WTC11 (cell line): ENCODE results near the gene COL4A2. TPM values are rescaled to one million over a fixed set of nuclear protein-coding genes. Genes with fewer than 3 reads are reported as not detected.

Experiments
- ATAC-seq: fragments of 200-7000 bp; cut with Tn5 transposase; 2 replicates; pipeline ENCODE4 v1.10.0; 2021; ENCODE audit warnings: mild to moderate bottlenecking, moderate library complexity
- CTCF ChIA-PET: fragments of 300-600 bp; sonication (Branson Sonifier 250); formaldehyde crosslinking; loops from one replicate; lab custom pipeline; 2021; ENCODE audit warnings: antibody characterized with exemption; lab: Charles Lee
- POLR2A ChIA-PET: fragments of 350-600 bp; sonication (Branson Sonifier 250); formaldehyde crosslinking; loops from one replicate; lab custom pipeline; 2021; ENCODE audit warnings: antibody characterized with exemption; lab: Charles Lee
- DNase-seq: peaks from one replicate; pipeline ENCODE4 v3.0.0; 2021; ENCODE audit warnings: low spot score
- H3K27ac Mint-ChIP-seq: 2 replicates; pipeline ENCODE4 v1.8.0; 2021; ENCODE audit warnings: mixed read lengths
- H3K27me3 Mint-ChIP-seq: 2 replicates; pipeline ENCODE4 v1.8.0; 2021; ENCODE audit warnings: low read depth, mild to moderate bottlenecking, moderate library complexity, mixed read lengths
- H3K36me3 Mint-ChIP-seq: 2 replicates; pipeline ENCODE4 v1.8.0; 2021; ENCODE audit warnings: mixed read lengths
- H3K4me1 Mint-ChIP-seq: 2 replicates; pipeline ENCODE4 v1.8.0; 2022; ENCODE audit warnings: mixed read lengths
- H3K4me3 Mint-ChIP-seq: 2 replicates; pipeline ENCODE4 v1.8.0; 2021; ENCODE audit warnings: mild to moderate bottlenecking, moderate library complexity, mixed read lengths
- H3K9me3 Mint-ChIP-seq: 2 replicates; pipeline ENCODE4 v1.8.0; 2021; ENCODE audit warnings: mixed read lengths
- ARID4B ChIP-seq: sonication (generic); formaldehyde crosslinking; IDR thresholded peaks from 2 replicates; pipeline ENCODE4 v1.8.0; 2023; ENCODE audit warnings: missing genetic modification reagents, mild to moderate bottlenecking, borderline replicate concordance
- ATF6 ChIP-seq: sonication (generic); formaldehyde crosslinking; IDR thresholded peaks from 2 replicates; pipeline ENCODE4 v1.8.1; 2023; ENCODE audit warnings: mild to moderate bottlenecking, missing genetic modification reagents
- EMX1 ChIP-seq: fragments of 250-450 bp; sonication (Bioruptor Pico); IDR thresholded peaks from 2 replicates; pipeline ENCODE4 v1.8.0; 2021; ENCODE audit warnings: mild to moderate bottlenecking
- ERG ChIP-seq: fragments of 250-450 bp; sonication (Bioruptor Pico); IDR thresholded peaks from 2 replicates; pipeline ENCODE4 v1.8.0; 2021; ENCODE audit warnings: mild to moderate bottlenecking
- ETV6 ChIP-seq: sonication (generic); formaldehyde crosslinking; IDR thresholded peaks from 2 replicates; pipeline ENCODE4 v1.8.1; 2022; ENCODE audit warnings: mild to moderate bottlenecking, missing genetic modification reagents
- GTF2I ChIP-seq: fragments of 250-450 bp; sonication (Bioruptor Pico); conservative IDR thresholded peaks from 2 replicates; pipeline ENCODE4 v1.4.0; 2021; ENCODE audit warnings: mild to moderate bottlenecking
- IRF2 ChIP-seq: sonication (generic); formaldehyde crosslinking; IDR thresholded peaks from 2 replicates; pipeline ENCODE4 v1.8.0; 2022; ENCODE audit warnings: low read depth, missing genetic modification reagents, borderline replicate concordance
- JAZF1 ChIP-seq: fragments of 250-450 bp; sonication (Bioruptor Pico); IDR thresholded peaks from 2 replicates; pipeline ENCODE4 v1.9.0; 2021; ENCODE audit warnings: moderate library complexity, mild to moderate bottlenecking, inconsistent platforms
- NR1H2 ChIP-seq: sonication (generic); formaldehyde crosslinking; IDR thresholded peaks from 2 replicates; pipeline ENCODE4 v1.9.0; 2021; ENCODE audit warnings: mild to moderate bottlenecking, moderate library complexity, missing genetic modification reagents
- OVOL2 ChIP-seq: fragments of 250-450 bp; sonication (Bioruptor Pico); IDR thresholded peaks from 2 replicates; pipeline ENCODE4 v1.9.0; 2021; ENCODE audit warnings: mild to moderate bottlenecking, borderline replicate concordance
- STAT6 ChIP-seq: sonication (generic); formaldehyde crosslinking; conservative IDR thresholded peaks from 2 replicates; pipeline ENCODE4 v1.8.1; 2023; ENCODE audit warnings: mild to moderate bottlenecking, low read depth, missing genetic modification reagents, moderate library complexity
- TEAD4 ChIP-seq: sonication (generic); formaldehyde crosslinking; IDR thresholded peaks from 2 replicates; pipeline ENCODE4 v1.8.0; 2022; ENCODE audit warnings: mild to moderate bottlenecking, missing genetic modification reagents
- ZNF263 ChIP-seq: sonication (generic); formaldehyde crosslinking; IDR thresholded peaks from 2 replicates; pipeline ENCODE4 v1.8.1; 2022; ENCODE audit warnings: low read depth, mild to moderate bottlenecking, moderate library complexity, missing genetic modification reagents
- ZNF281 ChIP-seq: sonication (generic); formaldehyde crosslinking; IDR thresholded peaks from 2 replicates; pipeline ENCODE4 v1.8.0; 2023; ENCODE audit warnings: mild to moderate bottlenecking, missing genetic modification reagents
- ZNF423 ChIP-seq: fragments of 250-450 bp; sonication (Bioruptor Pico); IDR thresholded peaks from 2 replicates; pipeline ENCODE4 v2.1.2; 2022; ENCODE audit warnings: mild to moderate bottlenecking, moderate library complexity
- ZNF532 ChIP-seq: fragments of 250-450 bp; sonication (Bioruptor Pico); IDR thresholded peaks from 2 replicates; pipeline ENCODE4 v1.9.0; 2021; ENCODE audit warnings: mild to moderate bottlenecking, borderline replicate concordance
- total RNA-seq: library from RNA; stranded (reverse); gene quantifications from 3 replicates; pipeline ENCODE4 v1.2.3, GENCODE V29; 2021

The COL4A2 gene
- total RNA-seq, 1 experiment from 2014 or later = 109 TPM

GRCh38 chr13:110528911-110529310, 221.8 kb downstream of the COL4A2 start (continued):
- TF ChIP-seq ARID4B = no peak
- TF ChIP-seq JAZF1 (CRISPR knock-in tag) = no peak
- no peak for TF ChIP-seq ZNF532 (CRISPR knock-in tag)
- TF ChIP-seq STAT6 (CRISPR knock-in tag) = no peak
- TF ChIP-seq EMX1 (CRISPR knock-in tag) = no peak
- TF ChIP-seq ERG (CRISPR knock-in tag) = no peak
- no peak for TF ChIP-seq ETV6 (CRISPR knock-in tag)
- TF ChIP-seq IRF2 (CRISPR knock-in tag) = no peak
- TF ChIP-seq OVOL2 = no peak

- ChIA-PET POLR2A (no interaction called here), CTCF (no interaction called here)
- peak overlapping the region; percentile 72 for H3K27ac Mint-ChIP-seq
- H3K9me3 Mint-ChIP-seq = no peaks in the 10 kb centered on the region
- H3K4me1 Mint-ChIP-seq = peaks cover 56% of the 10 kb centered on the region
- no peak overlapping the region for H3K4me3 Mint-ChIP-seq
- H3K36me3 Mint-ChIP-seq = no peaks in the 10 kb centered on the region
- no peak for DNase-seq
- no peaks in the 10 kb centered on the region; the same call in 1 of the 2 replicates for H3K27me3 Mint-ChIP-seq
- no peak for ATAC-seq
- TF ChIP-seq TEAD4 = no peak
- TF ChIP-seq ZNF263 (CRISPR knock-in tag) = no peak
- no peak for TF ChIP-seq NR1H2 (CRISPR knock-in tag)
- no peak for TF ChIP-seq GTF2I (CRISPR knock-in tag)
- TF ChIP-seq ZNF281 (CRISPR knock-in tag) = no peak
- TF ChIP-seq ZNF423 (CRISPR knock-in tag) = no peak
- TF ChIP-seq IRF2 (CRISPR knock-in tag) = no peak
- no peak for TF ChIP-seq ATF6 (CRISPR knock-in tag)
Observed at GRCh38 chr13:110529522-110530311, 222.6 kb downstream of the COL4A2 start.
